DOHH2 (cell line): Measurements from ENCODE around the gene SLC2A2.

Source experiments
- CTCF ChIP-seq: fragments of 200-600 bp; sonication (generic); IDR thresholded peaks from one replicate; pipeline ENCODE4 v1.5.1; 2014; ENCODE audit warnings: antibody characterized with exemption, mild to moderate bottlenecking, low read depth, low read length; ENCODE audit not compliant: poor library complexity, severe bottlenecking
- EZH2phosphoT487 ChIP-seq: fragments of 200-600 bp; sonication (generic); IDR thresholded peaks from 2 replicates; pipeline ENCODE4 v1.6.1; 2017; ENCODE audit warnings: borderline replicate concordance, mild to moderate bottlenecking, antibody characterized with exemption, low read length, moderate library complexity, mixed read lengths

- TF ChIP-seq CTCF = no peak
- no peak for TF ChIP-seq EZH2phosphoT487
Observed at GRCh38 chr3:171059978-171060377, 33.5 kb upstream of the SLC2A2 start.
